HEK293 (cell line): ENCODE data around the gene UBE2Q1.

Experiments
- CTCF ChIP-seq: fragments of 450-650 bp; formaldehyde crosslinking; IDR thresholded peaks from 2 replicates; pipeline ENCODE4 v1.5.1; 2016; ENCODE audit warnings: missing biosample characterization, missing genetic modification characterization
- ELK4 ChIP-seq: IDR thresholded peaks from 2 replicates; pipeline ENCODE4 v1.6.1; 2011; ENCODE audit warnings: mild to moderate bottlenecking, low read depth, low read length, borderline replicate concordance
- ZBTB1 ChIP-seq: fragments of 450-650 bp; formaldehyde crosslinking; IDR thresholded peaks from 2 replicates; pipeline ENCODE4 v1.5.1; 2016; ENCODE audit warnings: missing biosample characterization, missing genetic modification characterization
- ZBTB21 ChIP-seq: fragments of 450-650 bp; formaldehyde crosslinking; IDR thresholded peaks from 2 replicates; pipeline ENCODE4 v1.5.1; 2017; ENCODE audit warnings: missing biosample characterization, missing genetic modification characterization
- ZEB2 ChIP-seq: fragments of 450-650 bp; formaldehyde crosslinking; IDR thresholded peaks from 2 replicates; pipeline ENCODE4 v1.5.1; 2016; ENCODE audit warnings: missing biosample characterization, missing genetic modification characterization
- ZNF501 ChIP-seq: fragments of 450-650 bp; formaldehyde crosslinking; IDR thresholded peaks from 2 replicates; pipeline ENCODE4 v1.5.1; 2016; ENCODE audit warnings: missing biosample characterization, missing genetic modification characterization
- ZNF623 ChIP-seq: fragments of 450-650 bp; formaldehyde crosslinking; IDR thresholded peaks from 2 replicates; pipeline ENCODE4 v1.5.1; 2016; ENCODE audit warnings: missing biosample characterization, missing genetic modification characterization
- ZNF624 ChIP-seq: fragments of 450-650 bp; formaldehyde crosslinking; IDR thresholded peaks from 2 replicates; pipeline ENCODE4 v1.5.1; 2017; ENCODE audit warnings: missing biosample characterization, missing genetic modification characterization
- ZSCAN5A ChIP-seq: fragments of 450-650 bp; formaldehyde crosslinking; IDR thresholded peaks from 2 replicates; pipeline ENCODE4 v1.5.1; 2016; ENCODE audit warnings: missing biosample characterization, missing genetic modification characterization
- TF ChIP-seq, protein P1 (sequence below): fragments of 450-650 bp; formaldehyde crosslinking; IDR thresholded peaks from 2 replicates; pipeline ENCODE4 v1.5.1; 2017; ENCODE audit warnings: missing biosample characterization, missing genetic modification characterization
- TF ChIP-seq, protein P2 (sequence below): fragments of 450-650 bp; formaldehyde crosslinking; IDR thresholded peaks from 2 replicates; pipeline ENCODE4 v1.5.1; 2016; ENCODE audit warnings: missing biosample characterization, missing genetic modification characterization
- TF ChIP-seq, protein P3 (sequence below): fragments of 450-650 bp; formaldehyde crosslinking; IDR thresholded peaks from 2 replicates; pipeline ENCODE4 v1.5.1; 2016; ENCODE audit warnings: missing biosample characterization, missing genetic modification characterization
- TF ChIP-seq, protein P4 (sequence below): fragments of 450-650 bp; formaldehyde crosslinking; IDR thresholded peaks from 2 replicates; pipeline ENCODE4 v1.5.1; 2016; ENCODE audit warnings: missing biosample characterization, missing genetic modification characterization
- TF ChIP-seq, protein P5 (sequence below): fragments of 450-650 bp; formaldehyde crosslinking; optimal IDR thresholded peaks from 2 replicates; pipeline ENCODE3; 2016; ENCODE audit warnings: missing biosample characterization, mild to moderate bottlenecking, missing genetic modification characterization

DNA sequence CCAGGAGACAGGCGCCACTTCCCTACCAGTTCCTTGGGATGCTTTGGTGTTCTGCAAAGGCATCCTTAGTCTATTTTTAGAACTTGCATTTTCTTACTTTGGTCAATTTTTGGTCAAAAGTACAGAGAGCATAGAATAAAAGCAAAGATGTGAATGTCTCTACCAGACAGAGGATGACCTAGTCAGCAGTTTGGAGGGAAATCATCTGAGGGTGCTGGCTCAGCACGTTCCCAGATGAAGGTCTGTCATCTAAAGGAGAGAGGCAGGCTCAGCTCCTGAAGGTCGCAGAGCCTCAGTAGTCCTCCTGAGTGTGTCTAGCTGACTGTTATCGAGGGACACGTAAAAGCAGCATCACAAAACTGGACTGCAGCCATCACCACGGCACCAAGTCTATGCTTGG is 24.4 kb upstream of the UBE2Q1 start:
- TF ChIP-seq, protein P1, sequence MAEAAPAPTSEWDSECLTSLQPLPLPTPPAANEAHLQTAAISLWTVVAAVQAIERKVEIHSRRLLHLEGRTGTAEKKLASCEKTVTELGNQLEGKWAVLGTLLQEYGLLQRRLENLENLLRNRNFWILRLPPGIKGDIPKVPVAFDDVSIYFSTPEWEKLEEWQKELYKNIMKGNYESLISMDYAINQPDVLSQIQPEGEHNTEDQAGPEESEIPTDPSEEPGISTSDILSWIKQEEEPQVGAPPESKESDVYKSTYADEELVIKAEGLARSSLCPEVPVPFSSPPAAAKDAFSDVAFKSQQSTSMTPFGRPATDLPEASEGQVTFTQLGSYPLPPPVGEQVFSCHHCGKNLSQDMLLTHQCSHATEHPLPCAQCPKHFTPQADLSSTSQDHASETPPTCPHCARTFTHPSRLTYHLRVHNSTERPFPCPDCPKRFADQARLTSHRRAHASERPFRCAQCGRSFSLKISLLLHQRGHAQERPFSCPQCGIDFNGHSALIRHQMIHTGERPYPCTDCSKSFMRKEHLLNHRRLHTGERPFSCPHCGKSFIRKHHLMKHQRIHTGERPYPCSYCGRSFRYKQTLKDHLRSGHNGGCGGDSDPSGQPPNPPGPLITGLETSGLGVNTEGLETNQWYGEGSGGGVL: no peak
- TF ChIP-seq ZEB2 (no peak), ELK4 (no peak), ZNF624 (tag by site-specific recombination) (no peak), CTCF (tag by site-specific recombination) (no peak), ZBTB21 (tag by site-specific recombination) (no peak), ZSCAN5A (tag by site-specific recombination) (no peak), ZNF501 (tag by site-specific recombination) (no peak), ZNF623 (tag by site-specific recombination) (no peak), ZBTB1 (no peak)
- TF ChIP-seq, protein P2, sequence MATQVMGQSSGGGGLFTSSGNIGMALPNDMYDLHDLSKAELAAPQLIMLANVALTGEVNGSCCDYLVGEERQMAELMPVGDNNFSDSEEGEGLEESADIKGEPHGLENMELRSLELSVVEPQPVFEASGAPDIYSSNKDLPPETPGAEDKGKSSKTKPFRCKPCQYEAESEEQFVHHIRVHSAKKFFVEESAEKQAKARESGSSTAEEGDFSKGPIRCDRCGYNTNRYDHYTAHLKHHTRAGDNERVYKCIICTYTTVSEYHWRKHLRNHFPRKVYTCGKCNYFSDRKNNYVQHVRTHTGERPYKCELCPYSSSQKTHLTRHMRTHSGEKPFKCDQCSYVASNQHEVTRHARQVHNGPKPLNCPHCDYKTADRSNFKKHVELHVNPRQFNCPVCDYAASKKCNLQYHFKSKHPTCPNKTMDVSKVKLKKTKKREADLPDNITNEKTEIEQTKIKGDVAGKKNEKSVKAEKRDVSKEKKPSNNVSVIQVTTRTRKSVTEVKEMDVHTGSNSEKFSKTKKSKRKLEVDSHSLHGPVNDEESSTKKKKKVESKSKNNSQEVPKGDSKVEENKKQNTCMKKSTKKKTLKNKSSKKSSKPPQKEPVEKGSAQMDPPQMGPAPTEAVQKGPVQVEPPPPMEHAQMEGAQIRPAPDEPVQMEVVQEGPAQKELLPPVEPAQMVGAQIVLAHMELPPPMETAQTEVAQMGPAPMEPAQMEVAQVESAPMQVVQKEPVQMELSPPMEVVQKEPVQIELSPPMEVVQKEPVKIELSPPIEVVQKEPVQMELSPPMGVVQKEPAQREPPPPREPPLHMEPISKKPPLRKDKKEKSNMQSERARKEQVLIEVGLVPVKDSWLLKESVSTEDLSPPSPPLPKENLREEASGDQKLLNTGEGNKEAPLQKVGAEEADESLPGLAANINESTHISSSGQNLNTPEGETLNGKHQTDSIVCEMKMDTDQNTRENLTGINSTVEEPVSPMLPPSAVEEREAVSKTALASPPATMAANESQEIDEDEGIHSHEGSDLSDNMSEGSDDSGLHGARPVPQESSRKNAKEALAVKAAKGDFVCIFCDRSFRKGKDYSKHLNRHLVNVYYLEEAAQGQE (tag by site-specific recombination): no peak
- TF ChIP-seq, protein P3, sequence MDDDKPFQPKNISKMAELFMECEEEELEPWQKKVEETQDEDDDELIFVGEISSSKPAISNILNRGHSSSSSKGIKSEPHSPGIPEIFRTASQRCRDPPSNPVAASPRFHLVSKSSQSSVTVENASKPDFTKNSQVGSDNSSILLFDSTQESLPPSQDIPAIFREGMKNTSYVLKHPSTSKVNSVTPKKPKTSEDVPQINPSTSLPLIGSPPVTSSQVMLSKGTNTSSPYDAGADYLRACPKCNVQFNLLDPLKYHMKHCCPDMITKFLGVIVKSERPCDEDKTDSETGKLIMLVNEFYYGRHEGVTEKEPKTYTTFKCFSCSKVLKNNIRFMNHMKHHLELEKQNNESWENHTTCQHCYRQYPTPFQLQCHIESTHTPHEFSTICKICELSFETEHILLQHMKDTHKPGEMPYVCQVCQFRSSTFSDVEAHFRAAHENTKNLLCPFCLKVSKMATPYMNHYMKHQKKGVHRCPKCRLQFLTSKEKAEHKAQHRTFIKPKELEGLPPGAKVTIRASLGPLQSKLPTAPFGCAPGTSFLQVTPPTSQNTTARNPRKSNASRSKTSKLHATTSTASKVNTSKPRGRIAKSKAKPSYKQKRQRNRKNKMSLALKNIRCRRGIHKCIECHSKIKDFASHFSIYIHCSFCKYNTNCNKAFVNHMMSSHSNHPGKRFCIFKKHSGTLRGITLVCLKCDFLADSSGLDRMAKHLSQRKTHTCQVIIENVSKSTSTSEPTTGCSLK: no peak
- TF ChIP-seq, protein P4, sequence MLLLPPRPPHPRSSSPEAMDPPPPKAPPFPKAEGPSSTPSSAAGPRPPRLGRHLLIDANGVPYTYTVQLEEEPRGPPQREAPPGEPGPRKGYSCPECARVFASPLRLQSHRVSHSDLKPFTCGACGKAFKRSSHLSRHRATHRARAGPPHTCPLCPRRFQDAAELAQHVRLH (tag by site-specific recombination): no peak
- TF ChIP-seq, protein P5, sequence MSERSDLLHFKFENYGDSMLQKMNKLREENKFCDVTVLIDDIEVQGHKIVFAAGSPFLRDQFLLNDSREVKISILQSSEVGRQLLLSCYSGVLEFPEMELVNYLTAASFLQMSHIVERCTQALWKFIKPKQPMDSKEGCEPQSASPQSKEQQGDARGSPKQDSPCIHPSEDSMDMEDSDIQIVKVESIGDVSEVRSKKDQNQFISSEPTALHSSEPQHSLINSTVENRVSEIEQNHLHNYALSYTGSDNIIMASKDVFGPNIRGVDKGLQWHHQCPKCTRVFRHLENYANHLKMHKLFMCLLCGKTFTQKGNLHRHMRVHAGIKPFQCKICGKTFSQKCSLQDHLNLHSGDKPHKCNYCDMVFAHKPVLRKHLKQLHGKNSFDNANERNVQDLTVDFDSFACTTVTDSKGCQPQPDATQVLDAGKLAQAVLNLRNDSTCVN (tag by site-specific recombination): no peak
